GM18508 (cell line): ENCODE data around the gene DNM1L.
A peak's percentile ranks its signal among the peaks of the same experiment; 100 is the strongest.

Source experiments
- ATAC-seq: cut with Tn5 transposase; IDR thresholded peaks from one replicate; pipeline ENCODE4 v1.9.1; 2021; ENCODE audit warnings: moderate number of reproducible peaks; ENCODE audit not compliant: insufficient read depth, unreplicated experiment

Gene DNM1L

GRCh38 chr12:32755051-32755653 is 76.1 kb downstream of the DNM1L start:
- ATAC-seq: peak; percentile 48

GRCh38 chr12:32755654-32756475 is 76.8 kb downstream of the DNM1L start, which contains the start of gene YARS2:
TSS of gene YARS2 (minus strand) at chr12:32755897. CDS start at chr12:32755874, 23 bp downstream.
- ATAC-seq: peak; percentile 85

GRCh38 chr12:32756476-32757066 is 77.5 kb downstream of the DNM1L start:
- no peak for ATAC-seq

- ATAC-seq: no peak
These were observed 78.1 kb downstream of the DNM1L start for GRCh38 chr12:32757157-32757556.

- ATAC-seq: no peak
These were observed 82.6 kb downstream of the DNM1L start for GRCh38 chr12:32761716-32762115.

GRCh38 chr12:32765906-32766305 is 86.8 kb downstream of the DNM1L start:
- no peak for ATAC-seq

GRCh38 chr12:32768518-32768917 is 89.4 kb downstream of the DNM1L start:
- ATAC-seq: no peak

- no peak for ATAC-seq
These were observed 91.0 kb downstream of the DNM1L start for GRCh38 chr12:32770141-32770540.

- no peak for ATAC-seq
These were observed 94.6 kb downstream of the DNM1L start for GRCh38 chr12:32773691-32774090.

GRCh38 chr12:32776258-32776657 is 97.2 kb downstream of the DNM1L start:
- no peak for ATAC-seq

GRCh38 chr12:32777159-32777558 is 98.1 kb downstream of the DNM1L start:
- no peak for ATAC-seq

- no peak for ATAC-seq
These were observed 98.6 kb downstream of the DNM1L start for GRCh38 chr12:32777691-32778175.

- ATAC-seq: no peak
These were observed 101.0 kb downstream of the DNM1L start for GRCh38 chr12:32780071-32780470.

- ATAC-seq: no peak
These were observed 103.9 kb downstream of the DNM1L start for GRCh38 chr12:32783029-32783428.

- ATAC-seq: no peak
These were observed 106.5 kb downstream of the DNM1L start for GRCh38 chr12:32785557-32785956.

- ATAC-seq: no peak
These were observed 109.3 kb downstream of the DNM1L start for GRCh38 chr12:32788405-32788804.

GRCh38 chr12:32789446-32789845 is 110.3 kb downstream of the DNM1L start:
- ATAC-seq: no peak

- ATAC-seq: no peak
These were observed 110.8 kb downstream of the DNM1L start for GRCh38 chr12:32789916-32790315.

GRCh38 chr12:32794281-32794680 is 115.2 kb downstream of the DNM1L start:
- no peak for ATAC-seq
